GM18951 (cell line): Measurements from ENCODE around the gene FAM216B.

ENCODE experiments used
- POLR2A ChIP-seq: IDR thresholded peaks from 4 replicates; pipeline ENCODE4 v1.6.1; 2011; ENCODE audit warnings: mild to moderate bottlenecking; ENCODE audit not compliant: insufficient read length, insufficient read depth; ENCODE audit errors: extremely low read depth
- in situ Hi-C: fragments of 300-500 bp; cut with MboI; formaldehyde crosslinking; loops from one replicate; pipeline ENCODE4 v1.12.0; 2022; ENCODE audit warnings: low sequenced_read_pairs, mixed read lengths, inconsistent platforms; ENCODE audit not compliant: unreplicated experiment

FAM216B gene

DNA sequence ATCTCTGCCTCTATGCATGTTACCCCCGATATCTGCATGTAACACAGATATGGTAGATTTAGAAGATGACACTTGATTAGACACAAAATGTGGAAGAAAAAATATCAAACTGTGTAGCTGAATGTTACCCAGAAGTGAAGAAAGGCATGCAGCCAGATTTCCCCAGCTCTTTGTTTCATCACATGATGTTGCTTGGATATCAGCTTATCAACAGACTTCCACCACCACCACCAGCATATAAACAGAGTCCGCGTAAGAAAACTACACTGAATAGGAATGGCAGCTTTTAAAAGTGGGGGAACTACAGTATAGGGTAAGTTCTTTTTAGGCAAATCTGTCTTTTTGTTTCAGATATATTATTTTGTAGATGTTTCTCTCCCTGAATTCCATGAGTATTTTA, at the start of gene FAM216B:
Gene FAM216B, plus strand, starts transcription at position 233 of the 400 bp plus-strand sequence. CDS start 2,484 bp downstream, outside the sequence.
- in situ Hi-C loops = no loop called here
- TF ChIP-seq POLR2A = no peak

DNA sequence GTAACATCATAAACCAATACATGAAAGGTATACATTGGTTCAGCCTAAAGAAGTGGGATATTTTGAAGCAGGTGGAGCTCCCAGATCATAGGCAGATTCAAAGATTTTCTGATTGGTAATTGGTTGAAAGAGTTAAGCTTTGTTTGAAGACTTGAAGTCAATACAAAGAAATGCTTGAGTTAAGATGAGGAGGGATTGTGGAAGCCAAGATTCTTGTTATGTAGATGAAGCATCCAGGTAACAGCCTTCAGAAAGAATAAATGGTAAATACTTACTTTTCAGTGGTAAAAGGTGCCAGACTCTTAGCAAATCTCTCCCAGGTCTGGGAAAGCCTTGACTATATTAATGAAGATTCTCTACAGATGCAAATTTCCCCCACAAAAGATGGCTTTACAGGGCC, 49.3 kb upstream of the FAM216B start:
- TF ChIP-seq POLR2A = no peak
- in situ Hi-C loops = no loop called here

DNA sequence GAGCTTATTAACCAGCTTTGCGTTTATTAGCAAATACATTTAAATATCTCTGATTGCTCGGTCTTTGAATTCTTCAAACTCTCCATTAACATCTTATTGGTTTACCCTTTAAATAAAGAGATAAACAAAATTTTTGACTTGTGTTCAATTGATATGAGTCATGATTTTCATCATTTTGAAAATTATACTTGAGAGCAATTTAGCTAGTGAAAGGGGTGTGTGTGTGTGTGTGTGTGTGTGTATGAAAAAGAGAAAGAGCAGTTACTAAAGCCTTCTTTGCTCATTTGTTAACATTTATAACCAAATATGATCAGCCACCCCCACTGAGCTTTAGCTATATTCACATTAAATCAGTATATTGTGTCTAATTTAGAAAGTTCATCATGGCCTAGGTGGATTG, 48.3 kb upstream of the FAM216B start:
- in situ Hi-C loops = no loop called here
- TF ChIP-seq POLR2A = no peak

DNA sequence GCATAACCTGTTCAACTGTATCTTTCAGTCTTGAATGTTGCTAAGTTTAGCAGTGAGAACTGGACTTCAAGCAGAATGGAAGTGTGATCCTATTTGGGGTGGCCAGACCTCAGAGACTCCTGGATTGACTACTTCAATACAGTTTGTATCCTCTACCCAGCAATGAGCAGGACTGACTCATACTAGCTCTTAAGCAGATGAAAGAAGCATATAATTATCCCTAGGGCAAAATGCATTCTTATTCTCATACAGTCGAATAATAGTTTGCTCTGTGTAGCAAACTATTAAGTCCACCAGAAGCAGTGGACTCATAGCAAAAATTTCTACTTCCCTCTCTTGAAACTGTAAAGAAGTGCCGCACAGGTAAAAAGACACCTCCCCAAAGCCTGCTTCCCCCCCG, 46.4 kb upstream of the FAM216B start:
- in situ Hi-C loops = no loop called here
- no peak for TF ChIP-seq POLR2A

DNA sequence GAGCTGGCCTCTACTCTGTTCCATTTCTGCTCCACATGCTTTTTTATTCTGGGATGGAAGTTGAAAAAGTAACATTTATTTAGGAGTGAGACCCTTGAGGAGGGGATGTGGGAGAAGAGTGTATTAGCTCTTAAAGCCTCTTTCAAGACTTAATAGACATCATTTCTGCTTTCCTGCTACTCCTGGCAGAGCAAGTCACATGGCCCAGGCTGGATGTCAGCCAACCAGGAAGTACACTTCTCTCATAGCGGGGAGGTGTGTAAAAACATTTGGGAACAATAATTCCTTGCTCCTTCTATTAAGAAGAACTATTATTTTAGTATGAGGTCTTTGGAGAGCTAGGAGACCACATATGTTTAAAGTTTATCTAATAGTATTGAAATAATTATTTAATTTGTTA, 40.6 kb upstream of the FAM216B start:
- in situ Hi-C loops = no loop called here
- TF ChIP-seq POLR2A = no peak

DNA sequence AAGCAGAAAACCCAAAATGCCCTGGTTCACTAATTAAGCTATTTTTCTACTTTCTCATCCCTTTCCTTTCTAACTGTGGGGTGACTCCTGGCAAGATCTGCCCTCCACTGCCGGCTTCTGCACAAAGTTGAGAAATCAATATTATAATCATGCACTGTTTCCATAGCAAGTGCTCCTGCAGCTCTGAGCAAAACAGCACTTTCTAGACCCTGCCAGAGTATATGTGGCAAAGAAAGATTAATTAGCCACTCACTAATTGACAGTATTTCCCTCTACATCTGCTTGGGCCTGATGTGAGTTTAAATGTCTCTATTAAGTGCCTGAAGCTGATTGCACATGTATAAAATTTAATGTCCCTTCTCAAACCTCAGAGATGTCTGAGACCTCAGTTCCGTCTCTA, 39.5 kb upstream of the FAM216B start:
- no peak for TF ChIP-seq POLR2A
- in situ Hi-C loops = no loop called here

DNA sequence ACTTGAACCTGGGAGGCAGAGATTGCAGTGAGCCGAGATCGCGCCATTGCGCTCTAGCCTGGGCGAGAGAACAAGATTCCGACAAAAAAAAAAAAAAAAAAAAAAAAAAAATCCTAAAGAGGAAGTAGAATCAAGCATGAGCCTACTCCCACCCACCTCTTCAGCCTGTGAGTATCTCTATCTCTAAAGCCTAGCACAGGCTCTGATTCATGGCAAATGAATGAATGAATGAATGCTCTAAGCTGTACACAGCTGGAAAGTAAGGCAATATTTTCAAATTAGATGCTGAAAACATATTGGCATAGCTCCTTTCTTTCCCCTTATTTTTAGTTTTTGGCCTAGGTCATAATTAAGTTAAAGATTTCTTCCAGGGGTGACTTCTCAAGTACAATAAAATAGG, 35.7 kb upstream of the FAM216B start:
- TF ChIP-seq POLR2A = no peak
- in situ Hi-C loops = no loop called here

DNA sequence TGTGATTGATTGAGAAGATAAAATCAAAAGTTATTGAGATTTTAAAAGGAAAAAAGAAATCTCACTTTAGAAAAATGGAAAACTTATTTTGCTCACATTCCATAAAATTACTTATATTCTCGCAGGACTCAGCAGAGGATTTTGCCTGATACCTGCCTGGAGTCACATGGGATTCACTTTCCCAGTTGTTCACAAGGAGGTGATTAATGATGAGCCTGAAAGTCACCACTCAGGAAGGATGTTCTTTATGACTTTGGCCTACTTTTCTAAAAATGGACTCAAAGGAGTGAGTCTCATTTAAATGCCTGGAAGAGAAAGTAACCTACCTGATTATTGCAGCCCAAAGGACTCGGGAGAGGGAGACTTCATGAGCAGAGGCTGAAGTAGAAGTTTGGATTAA, 34.5 kb upstream of the FAM216B start:
- TF ChIP-seq POLR2A = no peak
- in situ Hi-C loops = no loop called here

DNA sequence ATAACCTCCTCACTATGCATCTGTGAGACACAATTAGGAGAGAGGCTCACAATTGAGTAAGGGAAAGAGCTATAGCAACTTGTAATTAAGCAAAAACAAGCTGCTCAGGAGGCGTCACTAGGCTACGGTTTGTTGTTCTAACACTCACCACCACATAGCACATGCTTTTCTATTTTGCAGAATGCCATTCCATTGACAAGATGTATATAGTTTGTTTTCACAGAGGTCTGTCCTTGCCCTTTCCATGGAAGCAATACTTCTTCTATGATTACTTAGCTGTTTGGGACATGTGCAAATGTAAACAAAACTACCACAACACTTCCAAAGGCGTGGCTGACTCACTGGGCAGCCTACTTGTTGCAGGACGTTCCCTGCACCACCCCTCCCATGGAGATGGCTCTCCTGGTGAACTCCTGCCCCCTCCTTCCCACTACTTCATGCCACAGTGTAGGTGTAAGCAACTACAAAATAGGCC, 33.9 kb upstream of the FAM216B start:
- in situ Hi-C loops = no loop called here
- no peak for TF ChIP-seq POLR2A

DNA sequence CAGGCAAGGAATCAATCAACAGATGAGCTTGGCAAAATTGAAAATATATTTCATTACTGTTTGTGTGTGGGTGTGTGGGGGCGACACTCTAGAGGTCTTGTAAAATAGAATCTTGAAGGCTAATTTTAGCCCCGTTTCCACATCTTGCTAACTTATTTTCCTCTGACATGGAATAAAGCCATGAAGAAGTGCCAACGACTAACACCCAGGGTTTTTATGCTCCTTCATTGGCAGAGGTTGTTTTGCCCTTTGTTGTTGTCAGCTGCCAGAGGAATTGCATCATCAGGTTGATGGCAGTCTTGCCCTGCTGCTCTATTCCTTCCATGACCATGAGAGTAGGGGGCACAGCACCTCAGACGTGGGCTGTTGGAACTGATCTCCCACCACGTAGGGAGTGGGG, 30.6 kb upstream of the FAM216B start:
- TF ChIP-seq POLR2A = no peak
- in situ Hi-C loops = no loop called here

DNA sequence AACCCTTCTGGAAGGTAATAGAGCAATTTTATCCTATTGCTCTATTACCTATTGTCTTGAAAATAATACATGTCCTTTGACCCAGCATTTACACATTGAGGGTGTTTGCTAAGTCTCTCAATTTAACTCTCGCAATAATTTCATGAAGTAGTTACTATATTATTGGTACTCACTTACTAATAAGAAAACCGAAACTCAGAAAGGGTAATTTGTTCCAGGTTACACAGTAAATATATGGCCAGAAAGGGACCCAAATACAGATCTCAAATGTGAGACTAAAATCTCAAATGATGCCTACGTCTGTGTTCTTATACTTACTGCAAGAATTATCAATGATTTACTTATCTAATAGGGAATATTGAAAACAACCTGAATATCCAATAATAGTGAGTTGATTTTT, 29.7 kb upstream of the FAM216B start:
- in situ Hi-C loops = no loop called here

DNA sequence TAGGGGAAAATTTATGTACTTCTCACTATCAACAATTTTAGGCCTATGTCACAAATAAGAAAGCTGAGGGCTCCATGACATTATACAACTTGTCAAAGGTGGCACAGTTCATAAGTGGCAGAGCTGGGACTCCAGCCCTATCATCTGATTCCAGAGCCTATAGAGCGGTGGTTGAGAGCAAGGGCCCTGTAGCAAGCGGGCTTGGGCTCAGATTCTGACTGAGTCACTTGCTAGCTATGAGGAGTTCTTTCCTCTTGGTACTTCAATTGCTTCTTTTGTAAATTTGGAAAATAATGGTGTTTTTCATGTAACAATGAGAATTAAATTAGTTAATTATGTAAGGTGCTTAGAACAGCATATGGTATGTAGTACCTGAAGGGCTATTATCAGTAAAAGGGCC, 28.7 kb upstream of the FAM216B start:
- TF ChIP-seq POLR2A = no peak
- in situ Hi-C loops = no loop called here

More for the DNA sequence above, 29.7 kb upstream of the FAM216B start:
- TF ChIP-seq POLR2A = no peak

DNA sequence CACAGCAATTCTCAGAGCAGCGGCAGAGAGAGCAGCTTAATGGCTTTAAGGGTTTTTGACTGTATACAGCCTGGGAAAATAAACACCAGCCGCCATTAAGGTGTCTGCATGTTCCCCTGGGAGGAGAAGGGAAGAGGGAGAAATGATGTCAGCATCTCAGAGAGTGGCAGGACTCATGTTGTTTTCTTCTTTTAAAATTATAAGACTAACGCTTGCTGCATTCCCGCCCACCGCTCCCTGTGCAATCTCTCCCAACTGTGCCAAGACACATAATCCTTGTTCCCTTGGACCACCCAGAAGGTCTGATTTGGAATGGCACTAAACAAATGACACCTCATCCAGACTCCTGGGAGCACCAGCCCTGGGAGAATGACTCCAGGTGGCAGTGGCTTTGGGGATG, 27.7 kb upstream of the FAM216B start:
- no peak for TF ChIP-seq POLR2A

DNA sequence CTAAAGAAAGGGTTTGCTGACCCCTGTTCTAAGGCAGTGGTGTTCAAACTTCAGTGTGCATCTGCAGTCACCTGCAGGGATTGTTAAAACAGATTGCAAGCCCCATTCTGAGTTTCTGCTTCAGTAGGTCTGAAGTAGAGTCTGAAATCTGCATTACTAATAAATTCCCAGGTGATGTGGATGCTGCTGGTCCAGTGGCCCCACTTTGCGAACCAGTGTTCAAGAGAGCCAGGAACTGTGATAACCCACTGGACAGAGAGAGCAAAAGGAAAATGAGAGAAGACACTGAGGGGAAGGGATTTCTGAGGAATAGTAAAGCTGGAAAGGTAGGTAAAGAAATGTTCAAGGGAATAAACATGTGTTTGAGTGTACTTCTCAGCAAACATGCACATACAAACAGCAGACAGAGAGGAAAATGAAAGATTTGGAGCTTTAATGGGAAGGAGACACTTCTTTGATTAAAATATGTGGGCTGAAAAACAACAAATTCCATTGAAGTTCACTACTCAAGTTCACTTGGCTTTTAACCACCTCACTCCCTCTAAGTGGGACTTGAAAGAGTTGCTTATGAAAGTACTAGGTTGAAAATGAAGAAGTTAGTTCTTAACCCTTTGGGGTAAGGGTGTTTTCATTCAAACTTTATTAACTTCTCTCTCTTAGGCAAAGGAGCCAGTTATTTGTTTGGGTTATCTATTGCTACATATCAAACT, 26.4 kb upstream of the FAM216B start:
- in situ Hi-C loops = no loop called here
- TF ChIP-seq POLR2A = no peak

More for the DNA sequence above, 27.7 kb upstream of the FAM216B start:
- in situ Hi-C loops = no loop called here

DNA sequence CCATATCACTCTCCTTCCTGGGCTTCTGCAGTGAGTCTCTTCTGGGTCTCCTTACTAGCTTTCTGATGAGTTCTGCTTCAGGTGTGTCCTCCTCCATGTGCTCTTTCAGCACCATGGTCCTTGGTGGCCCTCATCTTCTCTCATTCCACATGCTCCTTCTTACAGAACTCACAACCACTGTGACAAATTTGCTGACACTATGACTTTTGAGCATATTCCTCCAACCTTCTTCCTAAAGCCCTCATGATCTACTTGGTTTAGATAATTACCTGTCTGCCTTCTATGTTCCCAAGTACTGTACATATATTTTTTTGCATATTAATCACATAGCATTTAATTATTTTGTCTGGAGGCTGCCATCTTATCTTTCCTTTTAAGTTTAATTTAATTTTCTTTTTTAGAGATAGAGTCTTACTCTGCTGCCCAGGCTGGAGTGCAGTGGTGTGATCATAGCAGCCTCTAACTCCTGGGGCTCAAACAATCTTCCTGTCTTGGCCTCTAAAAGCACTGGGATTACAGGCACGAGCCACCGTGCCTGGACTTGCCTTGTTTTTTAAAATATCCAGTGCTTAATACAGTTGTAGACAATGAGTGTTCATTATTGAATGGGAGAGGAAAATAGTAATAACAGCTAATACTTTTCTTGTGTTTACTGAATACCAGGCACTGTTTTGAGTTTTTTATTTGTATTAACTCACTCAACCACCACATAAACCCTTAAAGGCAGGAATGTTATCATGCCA, 23.5 kb upstream of the FAM216B start:
- TF ChIP-seq POLR2A = no peak
- in situ Hi-C loops = no loop called here

DNA sequence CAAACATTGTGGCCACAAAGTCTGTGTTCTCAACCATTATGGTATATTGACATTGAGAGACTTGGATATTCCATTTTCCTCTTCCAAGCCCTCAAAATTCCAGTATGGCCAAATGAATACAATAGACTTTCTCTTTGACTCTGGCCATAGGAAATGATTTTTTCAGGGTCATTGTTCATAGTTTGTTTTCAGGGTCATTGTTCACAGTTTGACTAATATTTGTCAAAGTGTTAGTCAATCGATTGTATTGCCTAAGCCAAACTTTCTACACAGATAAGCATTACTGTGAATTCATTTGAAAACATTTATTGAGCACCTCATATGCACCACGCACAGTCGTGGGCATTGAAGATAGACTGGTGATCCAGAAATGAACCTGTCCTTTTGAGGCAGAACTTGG, 22.9 kb upstream of the FAM216B start:
- in situ Hi-C loops = no loop called here
- TF ChIP-seq POLR2A = no peak
